B cell (primary cell): ENCODE results near the gene MAML2.

ENCODE experiments used
- CTCF ChIP-seq: fragments of 200-600 bp; IDR thresholded peaks from one replicate; pipeline ENCODE4 v1.8.0; 2022; ENCODE audit warnings: antibody characterized with exemption, mild to moderate bottlenecking
- EZH2 ChIP-seq: IDR thresholded peaks from 2 replicates; pipeline ENCODE4 v1.6.1; 2012; ENCODE audit warnings: borderline replicate concordance, low read depth, mild to moderate bottlenecking, moderate library complexity, low read length; ENCODE audit not compliant: insufficient read depth, poor library complexity, severe bottlenecking

- no peak for TF ChIP-seq CTCF
- no peak for TF ChIP-seq EZH2
Observed at GRCh38 chr11:96306600-96306932, 36.4 kb downstream of the MAML2 start.
